HG03571 (cell line): Measurements from ENCODE around the gene TEX14.

Source experiments
- ATAC-seq: cut with Tn5 transposase; IDR thresholded peaks from one replicate; pipeline ENCODE4 v1.9.1; 2021; ENCODE audit not compliant: unreplicated experiment

Gene TEX14, protein sequence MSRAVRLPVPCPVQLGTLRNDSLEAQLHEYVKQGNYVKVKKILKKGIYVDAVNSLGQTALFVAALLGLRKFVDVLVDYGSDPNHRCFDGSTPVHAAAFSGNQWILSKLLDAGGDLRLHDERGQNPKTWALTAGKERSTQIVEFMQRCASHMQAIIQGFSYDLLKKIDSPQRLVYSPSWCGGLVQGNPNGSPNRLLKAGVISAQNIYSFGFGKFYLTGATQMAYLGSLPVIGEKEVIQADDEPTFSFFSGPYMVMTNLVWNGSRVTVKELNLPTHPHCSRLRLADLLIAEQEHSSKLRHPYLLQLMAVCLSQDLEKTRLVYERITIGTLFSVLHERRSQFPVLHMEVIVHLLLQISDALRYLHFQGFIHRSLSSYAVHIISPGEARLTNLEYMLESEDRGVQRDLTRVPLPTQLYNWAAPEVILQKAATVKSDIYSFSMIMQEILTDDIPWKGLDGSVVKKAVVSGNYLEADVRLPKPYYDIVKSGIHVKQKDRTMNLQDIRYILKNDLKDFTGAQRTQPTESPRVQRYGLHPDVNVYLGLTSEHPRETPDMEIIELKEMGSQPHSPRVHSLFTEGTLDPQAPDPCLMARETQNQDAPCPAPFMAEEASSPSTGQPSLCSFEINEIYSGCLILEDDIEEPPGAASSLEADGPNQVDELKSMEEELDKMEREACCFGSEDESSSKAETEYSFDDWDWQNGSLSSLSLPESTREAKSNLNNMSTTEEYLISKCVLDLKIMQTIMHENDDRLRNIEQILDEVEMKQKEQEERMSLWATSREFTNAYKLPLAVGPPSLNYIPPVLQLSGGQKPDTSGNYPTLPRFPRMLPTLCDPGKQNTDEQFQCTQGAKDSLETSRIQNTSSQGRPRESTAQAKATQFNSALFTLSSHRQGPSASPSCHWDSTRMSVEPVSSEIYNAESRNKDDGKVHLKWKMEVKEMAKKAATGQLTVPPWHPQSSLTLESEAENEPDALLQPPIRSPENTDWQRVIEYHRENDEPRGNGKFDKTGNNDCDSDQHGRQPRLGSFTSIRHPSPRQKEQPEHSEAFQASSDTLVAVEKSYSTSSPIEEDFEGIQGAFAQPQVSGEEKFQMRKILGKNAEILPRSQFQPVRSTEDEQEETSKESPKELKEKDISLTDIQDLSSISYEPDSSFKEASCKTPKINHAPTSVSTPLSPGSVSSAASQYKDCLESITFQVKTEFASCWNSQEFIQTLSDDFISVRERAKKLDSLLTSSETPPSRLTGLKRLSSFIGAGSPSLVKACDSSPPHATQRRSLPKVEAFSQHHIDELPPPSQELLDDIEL (N-terminal part only)

DNA sequence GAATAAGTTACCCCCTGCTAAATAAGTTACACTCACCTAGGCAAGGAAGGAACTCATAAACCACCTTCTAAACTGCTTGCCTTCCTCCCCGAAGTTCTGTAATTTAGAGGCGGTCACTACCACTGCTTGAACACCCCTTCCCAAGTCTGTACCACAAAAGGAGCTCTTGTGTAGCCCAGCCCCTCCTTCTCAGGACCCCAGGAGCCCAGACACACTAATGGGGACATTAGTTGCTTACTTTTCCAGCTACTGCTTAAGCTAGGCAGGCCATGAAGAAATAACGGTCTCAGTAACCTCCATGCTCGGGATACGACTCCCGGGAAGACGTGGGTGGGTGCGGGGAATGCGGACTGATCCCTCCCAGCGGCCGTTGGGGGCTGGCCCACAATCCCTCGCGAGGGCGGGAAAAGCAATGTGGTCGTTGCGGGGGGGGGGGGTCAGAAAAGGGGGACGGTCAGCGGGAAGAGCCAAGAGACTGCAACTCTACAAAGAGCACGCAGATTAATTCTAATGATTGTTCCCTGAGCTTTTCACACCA, at the start of gene TEX14:
TSS of gene TEX14 (minus strand) at position 345 of the 538 bp plus-strand sequence. CDS start 40,044 bp downstream, outside the sequence.
- ATAC-seq = no peak

DNA sequence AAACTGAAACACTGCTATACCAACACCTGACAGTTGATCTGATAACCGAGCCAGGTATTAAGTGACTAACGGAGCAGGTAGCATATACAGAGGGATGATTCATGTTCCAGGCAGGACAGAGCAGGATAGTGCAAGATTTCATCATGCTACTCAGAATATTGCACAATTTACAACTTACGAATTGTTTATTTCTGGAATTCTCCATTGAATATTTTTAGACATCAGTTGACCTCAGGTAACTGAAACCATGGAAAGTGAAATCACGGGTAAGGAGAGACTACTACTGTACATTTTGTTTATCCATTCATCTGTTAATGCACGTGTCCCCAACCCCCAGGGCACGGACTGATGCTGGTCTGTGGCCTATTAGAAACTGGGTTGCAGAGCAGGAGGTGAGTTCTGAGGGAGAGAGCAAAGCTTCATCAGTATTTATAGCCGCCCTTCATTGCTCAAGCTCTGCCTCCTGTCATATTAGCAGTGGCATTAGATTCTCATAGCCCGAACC, 49.3 kb upstream of the TEX14 start:
- ATAC-seq = no peak

DNA sequence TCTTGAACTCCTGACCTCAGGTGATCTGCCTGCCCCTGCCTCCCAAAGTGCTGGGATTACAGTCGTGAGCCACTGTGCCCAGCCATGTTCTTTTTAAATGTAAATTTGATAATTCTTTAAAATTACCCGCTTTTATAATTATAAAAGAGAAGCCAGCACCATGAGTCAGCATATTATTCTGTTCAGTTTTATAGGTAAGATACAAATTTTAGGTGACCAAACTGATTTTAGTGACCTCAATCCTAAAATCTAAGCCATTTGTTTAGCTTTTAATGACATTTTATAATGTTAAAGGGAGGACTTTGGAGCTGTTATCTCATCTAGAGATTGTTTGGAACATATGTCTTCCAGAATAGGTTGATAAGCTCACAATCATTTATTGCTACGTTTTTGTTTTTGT, 43.0 kb upstream of the TEX14 start:
- no peak for ATAC-seq

DNA sequence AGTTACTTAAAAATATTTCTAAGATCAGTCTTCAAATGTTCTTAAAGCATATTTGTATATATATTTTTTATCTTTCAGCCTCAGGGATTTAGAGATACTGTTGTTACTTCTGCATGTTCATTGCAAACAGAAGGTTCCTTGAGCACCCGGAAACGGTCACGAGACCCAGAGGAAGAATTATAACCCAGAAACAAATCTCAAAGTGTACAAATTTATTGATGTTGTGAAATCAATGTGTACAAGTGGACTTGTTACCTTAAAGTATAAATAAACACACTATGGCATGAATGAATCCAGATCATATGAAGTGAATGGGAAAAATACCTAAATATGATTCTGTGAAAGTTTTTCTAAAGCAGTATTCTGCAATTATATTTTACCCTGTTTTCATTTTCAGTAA, 42.2 kb upstream of the TEX14 start:
- ATAC-seq = no peak

DNA sequence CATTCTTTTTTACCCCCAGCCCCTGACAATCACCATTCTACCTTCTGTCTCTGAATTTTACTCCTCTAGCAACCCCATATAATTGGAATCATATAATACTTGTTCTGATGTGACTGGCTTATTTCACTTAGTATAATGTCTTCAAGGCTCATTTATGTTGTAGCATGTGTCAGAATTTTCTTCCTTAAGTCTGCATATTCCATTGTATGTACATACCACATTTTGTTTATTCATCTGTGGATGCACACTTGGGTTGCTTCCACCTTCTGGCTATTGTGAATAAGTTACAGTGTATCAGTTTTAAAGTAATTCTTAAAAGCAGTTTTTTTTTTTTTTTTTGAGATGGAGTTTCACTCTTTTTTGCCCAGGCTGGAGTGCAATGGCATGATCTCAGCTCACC, 39.1 kb upstream of the TEX14 start:
- no peak for ATAC-seq

DNA sequence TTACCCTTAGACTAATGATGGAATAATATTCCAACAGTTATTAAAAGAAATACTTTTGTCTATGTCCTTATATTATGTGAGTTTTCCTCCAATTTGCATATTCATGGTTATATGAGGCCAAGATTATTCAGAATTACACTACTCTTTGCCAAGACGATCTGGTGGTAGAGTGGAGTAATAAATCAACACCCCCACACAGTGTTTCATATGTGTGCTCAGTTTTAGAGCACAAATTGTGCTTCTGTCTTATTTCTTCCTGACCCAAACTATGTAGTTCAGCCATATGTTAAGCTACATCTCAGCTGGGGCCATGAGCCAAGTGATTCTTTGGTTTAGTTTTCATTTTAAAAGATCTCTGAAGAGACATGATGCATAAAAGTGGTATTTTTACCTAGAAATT, 37.0 kb upstream of the TEX14 start:
- no peak for ATAC-seq

DNA sequence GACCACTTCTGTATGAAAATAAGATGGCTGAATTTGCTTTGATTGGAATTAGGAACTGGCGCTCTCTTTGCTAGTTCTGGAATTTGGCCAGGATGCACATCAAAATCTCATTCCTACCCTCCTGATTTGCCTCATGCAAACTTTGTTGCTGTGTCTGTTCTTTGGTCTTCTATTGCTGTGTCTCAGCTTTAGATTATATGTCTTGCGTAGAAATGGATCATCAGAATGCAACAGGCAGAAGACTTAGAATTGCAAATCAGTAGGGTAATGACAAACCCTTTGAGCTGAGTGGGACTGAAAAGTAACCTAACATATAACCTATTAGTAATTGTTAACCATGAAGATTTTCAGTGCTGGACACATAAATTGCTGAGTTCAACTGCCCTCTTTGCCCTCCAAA, 30.9 kb upstream of the TEX14 start:
- no peak for ATAC-seq

DNA sequence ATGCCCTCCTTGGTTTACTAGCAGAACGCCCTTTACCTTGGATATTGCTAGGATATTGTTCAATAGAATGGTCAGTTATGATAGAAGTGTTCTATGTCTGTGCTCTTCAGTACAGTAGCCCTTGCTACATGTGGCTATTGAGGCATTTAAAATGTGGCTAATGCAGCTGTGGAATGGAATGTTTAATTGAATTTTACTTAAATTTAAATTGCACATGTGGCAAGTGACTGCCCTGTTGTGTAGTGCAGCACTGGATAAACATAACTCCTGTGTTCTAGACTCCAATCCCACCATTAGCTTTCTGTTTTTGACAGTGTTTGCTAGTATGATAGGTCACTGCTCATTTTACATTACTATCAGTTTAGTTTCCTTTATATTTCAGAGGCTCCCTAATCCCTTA, 30.4 kb upstream of the TEX14 start:
- ATAC-seq = no peak

DNA sequence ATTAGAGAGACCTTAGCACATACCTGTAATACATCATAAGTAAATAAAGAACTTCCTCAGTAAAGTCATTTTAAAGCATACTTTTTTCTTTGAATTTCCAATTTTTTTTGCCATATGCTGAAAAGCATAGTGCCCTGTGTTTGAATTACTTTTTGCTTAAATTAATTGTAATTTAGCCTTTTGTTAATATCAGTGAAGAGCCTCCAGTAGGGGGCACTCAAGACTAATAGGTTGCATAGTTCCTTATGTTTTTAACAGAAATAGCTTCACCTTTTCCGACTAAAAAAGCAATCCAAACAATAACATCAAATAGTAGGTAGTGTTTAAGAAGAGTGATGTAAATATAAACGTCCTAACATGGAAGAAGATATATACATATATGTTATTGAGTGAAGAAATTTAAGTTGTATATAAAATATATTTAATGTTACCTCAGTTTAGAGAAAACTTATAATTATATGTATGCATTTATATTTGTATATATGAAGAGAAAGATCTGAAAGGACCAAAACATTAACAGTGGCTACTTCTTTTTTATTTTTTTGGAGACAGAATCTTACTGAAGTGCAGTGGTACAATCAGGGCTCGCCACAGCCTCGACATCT, 19.2 kb upstream of the TEX14 start:
- no peak for ATAC-seq

DNA sequence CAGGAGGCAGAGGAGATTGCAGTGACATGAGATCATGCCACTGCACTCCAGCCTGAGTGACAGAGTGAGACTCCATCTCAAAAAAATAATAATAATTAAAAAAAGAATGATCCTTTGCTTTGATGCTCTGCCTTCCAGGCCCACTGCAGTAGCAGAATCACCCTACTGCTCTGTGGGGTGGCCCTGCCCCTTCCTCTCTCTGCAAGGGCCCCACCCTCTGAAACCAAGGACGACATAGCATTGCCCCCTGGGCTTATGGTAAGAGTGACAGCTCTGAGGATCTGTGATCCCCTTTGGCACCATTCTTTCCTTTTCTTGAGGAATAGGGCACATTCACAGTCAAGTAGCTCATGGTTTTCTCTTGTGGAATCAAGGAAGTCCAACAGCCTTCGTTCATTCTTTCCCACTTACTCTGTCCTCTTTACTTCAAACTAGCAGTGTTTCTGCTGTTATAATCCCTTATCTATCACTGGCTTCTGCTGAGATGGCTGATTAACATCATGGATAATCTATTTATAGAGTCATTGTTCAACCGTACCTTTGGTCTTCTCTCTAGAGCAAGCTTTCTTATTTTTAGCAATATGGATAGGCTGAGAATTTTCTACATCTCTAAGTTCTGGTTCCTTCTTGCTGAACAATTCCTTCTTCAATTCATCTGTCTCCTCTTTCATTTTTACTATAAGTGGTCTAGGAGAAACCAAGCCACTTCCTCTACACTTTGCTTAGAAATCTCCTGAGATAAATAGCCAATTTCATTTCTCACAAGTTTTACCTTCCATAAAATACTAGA, 14.7 kb upstream of the TEX14 start:
- no peak for ATAC-seq

DNA sequence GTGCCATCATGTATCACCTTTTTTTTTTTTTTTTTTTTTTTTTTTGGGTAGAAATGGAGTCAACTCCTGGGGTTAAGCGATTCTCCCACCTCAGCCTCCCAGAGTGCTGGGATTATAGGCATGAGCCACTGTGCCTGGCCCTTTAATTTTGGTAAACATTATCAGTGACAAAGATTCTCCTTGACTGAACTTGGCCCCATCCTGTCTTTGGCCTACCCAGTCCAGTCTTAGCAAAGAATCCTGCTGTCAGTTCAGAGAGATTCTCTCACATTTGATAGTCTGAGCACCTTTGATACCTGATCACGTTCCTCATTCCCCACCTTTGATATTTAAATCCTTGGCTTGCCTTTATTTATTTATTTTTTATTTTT, 12.1 kb upstream of the TEX14 start:
- ATAC-seq = no peak

DNA sequence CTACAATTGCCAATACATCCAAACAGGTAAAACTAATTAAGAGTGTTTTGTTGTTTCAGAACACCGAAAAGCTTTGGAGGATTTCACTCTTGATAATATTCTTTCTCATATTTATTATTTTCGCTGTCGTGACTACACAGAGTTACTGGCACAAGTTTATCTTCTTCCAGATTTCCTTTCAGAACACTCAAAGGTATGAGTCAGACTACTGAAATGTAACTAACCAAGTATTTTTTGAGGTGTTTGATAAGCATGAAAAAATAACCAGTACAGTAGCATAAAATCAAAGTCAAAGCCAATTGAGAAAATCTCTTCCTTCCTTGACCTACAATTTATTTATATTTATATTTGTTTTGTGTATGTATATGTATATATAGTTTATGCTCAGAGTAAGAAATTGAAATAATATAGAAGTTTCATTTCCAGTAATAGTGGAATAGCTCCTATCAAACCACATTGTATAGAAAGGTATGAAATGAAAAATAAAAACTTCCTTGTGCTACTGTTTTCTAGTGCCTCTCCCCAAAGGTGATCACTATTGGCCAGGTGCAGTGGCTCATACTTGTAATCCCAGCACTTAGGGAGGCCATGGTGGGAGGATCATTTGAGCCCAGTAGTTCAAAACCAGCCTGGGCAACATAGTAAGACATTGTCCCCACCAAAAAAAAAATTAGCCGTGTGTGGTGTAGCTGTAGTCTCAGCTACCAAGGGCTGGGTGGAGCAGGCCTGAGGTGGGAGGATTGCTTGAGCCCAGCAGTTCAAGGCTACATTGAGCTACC, 11.5 kb upstream of the TEX14 start:
- no peak for ATAC-seq

DNA sequence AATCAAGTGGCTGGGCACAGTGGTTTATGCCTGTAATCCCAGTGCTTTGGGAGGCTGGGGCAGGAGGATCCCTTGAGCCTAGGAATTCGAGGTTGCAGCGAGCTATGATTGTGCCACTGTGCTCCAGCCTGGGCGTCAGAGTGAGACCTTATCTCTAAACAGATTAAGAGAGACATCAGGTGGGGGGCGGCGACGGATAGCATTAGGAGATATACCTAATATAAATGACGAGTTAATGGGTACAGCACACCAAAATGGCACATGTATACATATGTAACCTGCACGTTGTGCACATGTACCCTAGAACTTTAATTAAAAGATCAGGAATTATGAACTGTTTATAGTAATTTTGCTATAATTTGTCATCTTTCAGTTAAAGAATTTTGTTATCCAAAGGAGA, 10.9 kb upstream of the TEX14 start:
- ATAC-seq = no peak

DNA sequence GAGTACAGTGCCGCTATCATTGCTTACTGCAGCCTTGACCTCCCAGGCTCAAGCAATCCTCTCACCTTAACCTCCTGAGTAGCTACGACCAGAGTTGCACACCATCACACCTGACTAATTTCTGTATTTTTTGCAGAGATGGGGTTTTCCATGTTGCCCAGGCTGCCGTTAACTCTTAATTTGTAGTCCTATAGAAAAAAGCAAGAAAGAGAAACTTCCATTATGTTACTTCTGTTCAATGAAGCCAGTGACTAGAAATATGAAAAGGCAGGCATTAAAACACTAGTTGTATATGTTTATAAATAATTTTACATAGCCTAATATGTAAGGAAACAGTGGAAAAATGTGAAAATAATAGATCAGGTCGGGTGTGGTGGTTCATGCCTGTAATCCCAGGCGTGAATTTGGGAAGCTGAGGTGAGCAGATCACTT, 10.2 kb upstream of the TEX14 start:
- no peak for ATAC-seq

DNA sequence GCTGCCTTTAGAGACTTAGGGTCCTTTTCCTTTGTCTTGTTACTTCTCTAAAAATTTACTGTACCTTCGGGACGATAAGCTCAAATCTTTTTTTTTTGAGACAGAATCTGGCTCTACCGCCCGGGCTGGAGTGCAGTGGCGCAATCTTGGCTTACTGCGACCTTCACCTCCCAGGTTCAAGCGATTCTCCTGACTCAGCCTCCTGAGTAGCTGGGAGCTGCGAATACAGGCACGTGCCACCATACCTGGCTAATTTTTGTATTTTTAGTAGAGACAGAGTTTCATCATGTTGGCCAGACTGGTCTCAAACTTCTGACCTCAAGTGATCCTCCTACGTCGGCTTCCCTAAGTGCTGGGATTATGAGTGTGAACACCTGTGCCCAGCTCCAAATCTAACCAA, 7.9 kb upstream of the TEX14 start:
- ATAC-seq = no peak

DNA sequence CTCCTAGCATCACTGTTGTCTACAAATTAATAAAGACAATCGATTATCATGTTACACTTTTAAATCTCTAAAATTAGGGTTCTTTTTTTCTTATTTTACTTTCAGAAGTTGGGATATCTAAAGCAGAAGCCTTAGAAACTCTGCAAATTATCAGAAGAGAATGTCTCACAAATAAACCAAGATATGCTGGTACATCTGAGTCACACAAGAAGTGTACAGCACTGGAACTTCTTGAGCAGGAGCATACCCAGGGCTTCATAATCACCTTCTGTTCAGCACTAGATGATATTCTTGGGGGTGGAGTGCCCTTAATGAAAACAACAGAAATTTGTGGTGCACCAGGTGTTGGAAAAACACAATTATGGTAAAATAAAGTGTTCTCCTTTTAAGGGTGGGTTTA, 3.0 kb upstream of the TEX14 start:
- ATAC-seq = no peak

DNA sequence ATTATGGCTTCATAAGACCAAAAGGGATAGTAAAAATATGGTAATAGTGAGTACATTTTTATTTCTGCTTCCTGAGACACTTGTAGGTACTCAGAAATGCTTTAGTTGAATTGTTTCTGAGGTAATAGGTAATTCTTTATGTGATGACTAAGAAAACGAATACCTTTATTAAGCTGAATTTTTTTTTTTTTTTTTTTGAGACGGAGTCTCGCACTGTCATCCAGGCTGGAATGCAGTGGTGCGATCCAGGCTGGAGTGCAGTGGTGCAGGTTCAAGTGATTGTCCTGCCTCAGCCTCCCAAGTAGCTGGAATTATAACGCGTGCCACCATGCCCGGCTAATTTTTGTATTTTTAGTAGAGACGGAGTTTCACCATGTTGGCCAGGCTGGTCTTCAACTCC, 2.5 kb upstream of the TEX14 start:
- no peak for ATAC-seq

DNA sequence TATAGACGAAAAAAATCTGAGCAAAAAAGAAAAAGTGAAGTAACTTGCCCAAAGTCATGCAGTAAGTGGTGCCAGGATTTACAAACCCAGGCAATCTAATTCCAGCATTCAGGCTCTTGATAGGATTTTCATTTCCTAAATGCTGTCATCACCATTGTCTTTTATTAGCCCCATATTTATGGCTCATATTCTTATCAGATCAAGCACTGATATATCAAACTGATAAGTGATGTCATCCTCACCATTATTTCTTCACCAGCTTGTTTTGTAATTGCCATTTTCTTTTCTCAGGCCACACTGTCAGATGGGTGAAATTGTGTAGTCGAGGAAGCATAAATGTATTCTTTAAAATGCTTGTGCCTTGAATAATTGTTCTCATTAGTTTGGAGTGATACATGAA, 1.9 kb upstream of the TEX14 start:
- ATAC-seq = no peak

DNA sequence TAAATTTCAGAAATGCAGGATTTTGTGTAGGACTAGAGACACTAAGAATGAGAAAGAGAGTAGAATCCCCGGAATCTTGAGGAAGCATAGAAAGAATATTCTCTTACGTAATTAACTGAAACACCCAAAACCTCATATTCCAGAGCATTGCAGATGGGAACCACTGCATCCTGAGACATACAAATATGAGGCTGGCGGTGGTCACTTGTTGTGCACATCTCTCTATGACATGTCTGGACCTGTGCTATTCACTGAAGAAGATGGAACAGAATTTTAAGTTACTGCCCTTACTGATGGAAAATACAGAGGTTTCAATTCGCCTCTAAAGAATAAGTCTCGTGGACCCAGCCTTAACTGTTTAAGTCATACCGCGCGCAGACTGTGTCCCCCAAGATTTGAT, 1.4 kb upstream of the TEX14 start:
- no peak for ATAC-seq
